Stimulated activated CD8-positive, alpha-beta memory T cell treated with anti-CD3 and anti-CD28 coated beads, Interleukin-15, amount 100 ng/mL, for 48 hours (primary cell): ENCODE results near the gene ARRB2.

ENCODE experiments used
- DNase-seq, 2 donors: peaks; one replicate each; pipeline ENCODE4 v3.0.0-alpha.2; 2020; ENCODE audit warnings: low read depth in 2 of 2

The ARRB2 gene

GRCh38 chr17:4725646-4726310 is 15.3 kb downstream of the ARRB2 start:
- no peak for DNase-seq

- DNase-seq: no peak
Measured at GRCh38 chr17:4728124-4728523, 17.7 kb downstream of the ARRB2 start.

GRCh38 chr17:4733073-4733531 is 22.7 kb downstream of the ARRB2 start:
- no peak for DNase-seq

- DNase-seq: no peak
Measured at GRCh38 chr17:4734857-4735475, 24.5 kb downstream of the ARRB2 start.

GRCh38 chr17:4735876-4736651 is 25.6 kb downstream of the ARRB2 start:
- no peak for DNase-seq

GRCh38 chr17:4738136-4739121 is 28.0 kb downstream of the ARRB2 start:
- no peak for DNase-seq

- peak in 1 of 2 donors; percentile 28 for DNase-seq
Measured at GRCh38 chr17:4739122-4740024, 28.9 kb downstream of the ARRB2 start, which contains the start of the genes CXCL16 and ZMYND15. CXCL16 (minus strand) TSS chr17:4739928; CDS start chr17:4739339, 589 bp downstream. ZMYND15 (plus strand) TSS chr17:4739833; CDS start chr17:4740549, 716 bp downstream.

GRCh38 chr17:4740025-4740351 is 29.6 kb downstream of the ARRB2 start:
- DNase-seq: no peak

- DNase-seq: no peak
Measured at GRCh38 chr17:4740584-4740983, 30.2 kb downstream of the ARRB2 start.

GRCh38 chr17:4741544-4741943 is 31.1 kb downstream of the ARRB2 start:
- no peak for DNase-seq

GRCh38 chr17:4742133-4742532 is 31.7 kb downstream of the ARRB2 start:
- no peak for DNase-seq

- DNase-seq: no peak
Measured at GRCh38 chr17:4742629-4743028, 32.2 kb downstream of the ARRB2 start.

- DNase-seq: no peak
Measured at GRCh38 chr17:4743216-4743615, 32.8 kb downstream of the ARRB2 start.

GRCh38 chr17:4743898-4744297 is 33.5 kb downstream of the ARRB2 start:
- DNase-seq: no peak

- no peak for DNase-seq
Measured at GRCh38 chr17:4744999-4745969, 34.9 kb downstream of the ARRB2 start.

GRCh38 chr17:4747847-4748246 is 37.4 kb downstream of the ARRB2 start:
- no peak for DNase-seq

- no peak for DNase-seq
Measured at GRCh38 chr17:4748686-4749085, 38.3 kb downstream of the ARRB2 start.

GRCh38 chr17:4750606-4751005 is 40.2 kb downstream of the ARRB2 start:
- DNase-seq: no peak

- no peak for DNase-seq
Measured at GRCh38 chr17:4751932-4752331, 41.5 kb downstream of the ARRB2 start.
